Measurements from ENCODE around the gene ISL2. TPM values are rescaled to one million over a fixed set of nuclear protein-coding genes. Genes with fewer than 3 reads are reported as not detected.
"Not testable (repeated sequence)": the region's sequence is repeated elsewhere in the genome, so short reads cannot be mapped to it uniquely, and the experiment has no call there.

ISL2 gene
- polyA plus RNA-seq, 3 donors = 0.40 to 2.3 (median 0.52) TPM

DNA sequence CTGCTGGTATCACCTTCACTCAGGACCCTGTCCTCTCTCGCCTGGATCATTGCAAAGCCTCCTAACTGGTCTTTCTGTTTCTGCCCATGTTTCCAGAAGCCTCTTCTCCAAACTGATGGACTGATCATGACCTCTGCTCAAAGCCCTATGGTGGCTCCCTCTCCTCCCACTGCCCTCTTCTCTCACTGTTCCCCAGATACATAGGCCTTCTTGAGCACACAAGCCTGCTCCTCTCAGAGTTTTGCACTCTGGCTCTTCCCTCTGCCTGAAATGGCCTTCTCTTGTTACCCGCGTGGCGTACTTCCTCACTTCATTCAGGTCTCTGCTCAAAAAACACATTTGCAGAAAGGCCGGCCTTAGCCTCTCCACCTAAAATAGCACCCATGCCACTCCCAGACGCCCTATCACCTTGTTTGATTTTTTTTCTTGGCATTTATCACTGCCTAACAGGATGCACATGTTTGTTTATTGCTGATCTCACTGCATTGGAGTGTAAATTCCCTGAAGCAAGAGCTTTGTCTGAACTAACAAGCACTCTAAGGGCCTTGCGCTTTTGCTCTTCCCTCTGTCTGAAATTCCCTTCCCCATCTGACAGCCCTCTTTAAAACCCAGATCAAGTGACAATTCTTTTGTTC lies 23.9 kb upstream of the ISL2 start:
- Histone ChIP-seq H3K36me3 (replicated peaks in 1 of 2; ENCODE audit: control insufficient read depth in 1 of 2, insufficient read depth in 2 of 2, low read length in 2 of 2) (no peaks in the 10 kb centered on the region), H3K79me2 (ENCODE audit: insufficient read depth, low read length) (peaks cover 37% of the 10 kb centered on the region), H4K20me1 (ENCODE audit: insufficient read depth, low read length) (peaks cover 26% of the 10 kb centered on the region), H2AFZ (ENCODE audit: insufficient read depth, low read depth, low read length, poor library complexity, severe bottlenecking) (peak overlapping the region; percentile 17), H3K27me3 (ENCODE audit: control insufficient read depth in 2 of 2, insufficient read depth in 2 of 2, low read length in 2 of 2) (no peaks in the 10 kb centered on the region), H3K9ac (ENCODE audit: insufficient read depth, low read length, poor library complexity, severe bottlenecking) (no peak overlapping the region), H3K4me2 (replicated peaks; ENCODE audit: extremely low read depth, low read length, poor library complexity, severe bottlenecking) (no peak overlapping the region), H3K27ac (ENCODE audit: low read depth in 1 of 2, low read length in 2 of 2) (no peak overlapping the region), H3K4me3 (replicated peaks in 1 of 3; ENCODE audit: low read depth in 2 of 3, low read length in 3 of 3) (no peak overlapping the region), H3K9me3 (replicated peaks in 1 of 2; ENCODE audit: control insufficient read depth in 1 of 2, insufficient read depth in 1 of 2, low read length in 2 of 2) (no peaks in the 10 kb centered on the region), H3K4me1 (ENCODE audit: control insufficient read depth in 1 of 2, insufficient read depth in 2 of 2, low read length in 2 of 2) (peaks cover 20 to 23% of the 10 kb centered on the region in 2 donors)
- H3K4me1 Mint-ChIP-seq = peaks cover 23% of the 10 kb centered on the region
- H3K4me3 Mint-ChIP-seq = no peak overlapping the region
- 99% methylated on average over 6 of the region's 7 CpGs for whole genome bisulfite sequencing (ENCODE audit: insufficient coverage)
- no peak overlapping the region for H3K27ac Mint-ChIP-seq
- peaks cover 0 to 5% (median 0%) of the 10 kb centered on the region in 7 donors for H3K9me3 Mint-ChIP-seq
- H3K27me3 Mint-ChIP-seq (ENCODE audit: low read depth in 3 of 3) = peaks cover 4 to 7% (median 5%) of the 10 kb centered on the region in 3 donors
- H3K36me3 Mint-ChIP-seq = peaks cover 0 to 3% of the 10 kb centered on the region in 2 donors
- intact Hi-C loops (cut with micrococcal nuclease) = no loop called here
- no peak for DNase-seq
- TF ChIP-seq, protein P1, sequence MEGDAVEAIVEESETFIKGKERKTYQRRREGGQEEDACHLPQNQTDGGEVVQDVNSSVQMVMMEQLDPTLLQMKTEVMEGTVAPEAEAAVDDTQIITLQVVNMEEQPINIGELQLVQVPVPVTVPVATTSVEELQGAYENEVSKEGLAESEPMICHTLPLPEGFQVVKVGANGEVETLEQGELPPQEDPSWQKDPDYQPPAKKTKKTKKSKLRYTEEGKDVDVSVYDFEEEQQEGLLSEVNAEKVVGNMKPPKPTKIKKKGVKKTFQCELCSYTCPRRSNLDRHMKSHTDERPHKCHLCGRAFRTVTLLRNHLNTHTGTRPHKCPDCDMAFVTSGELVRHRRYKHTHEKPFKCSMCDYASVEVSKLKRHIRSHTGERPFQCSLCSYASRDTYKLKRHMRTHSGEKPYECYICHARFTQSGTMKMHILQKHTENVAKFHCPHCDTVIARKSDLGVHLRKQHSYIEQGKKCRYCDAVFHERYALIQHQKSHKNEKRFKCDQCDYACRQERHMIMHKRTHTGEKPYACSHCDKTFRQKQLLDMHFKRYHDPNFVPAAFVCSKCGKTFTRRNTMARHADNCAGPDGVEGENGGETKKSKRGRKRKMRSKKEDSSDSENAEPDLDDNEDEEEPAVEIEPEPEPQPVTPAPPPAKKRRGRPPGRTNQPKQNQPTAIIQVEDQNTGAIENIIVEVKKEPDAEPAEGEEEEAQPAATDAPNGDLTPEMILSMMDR (IDR thresholded peaks at IDR 0.05) = no peak

- H3K27ac ChIP-seq (ENCODE audit: low read depth in 1 of 2, low read length in 2 of 2); H3K4me3 ChIP-seq (replicated peaks in 1 of 3; ENCODE audit: low read depth in 2 of 3, low read length in 3 of 3); H3K9me3 ChIP-seq (replicated peaks in 1 of 2; ENCODE audit: control insufficient read depth in 1 of 2, insufficient read depth in 1 of 2, low read length in 2 of 2); H3K27me3 Mint-ChIP-seq (ENCODE audit: low read depth in 3 of 3); intact Hi-C loops (cut with micrococcal nuclease); H3K4me3 Mint-ChIP-seq; DNase-seq; H3K27me3 ChIP-seq (ENCODE audit: control insufficient read depth in 2 of 2, insufficient read depth in 2 of 2, low read length in 2 of 2); H3K36me3 Mint-ChIP-seq; H3K27ac Mint-ChIP-seq; H3K9me3 Mint-ChIP-seq; H3K36me3 ChIP-seq (replicated peaks in 1 of 2; ENCODE audit: control insufficient read depth in 1 of 2, insufficient read depth in 2 of 2, low read length in 2 of 2); H3K9ac ChIP-seq (ENCODE audit: insufficient read depth, low read length, poor library complexity, severe bottlenecking); H3K4me2 ChIP-seq (replicated peaks; ENCODE audit: extremely low read depth, low read length, poor library complexity, severe bottlenecking): not testable (repeated sequence)
- Histone ChIP-seq H4K20me1 (ENCODE audit: insufficient read depth, low read length) (peaks cover 21% of the 10 kb centered on the region), H3K4me1 (ENCODE audit: control insufficient read depth in 1 of 2, insufficient read depth in 2 of 2, low read length in 2 of 2) (peaks cover 20 to 23% of the 10 kb centered on the region in 2 donors), H2AFZ (ENCODE audit: insufficient read depth, low read depth, low read length, poor library complexity, severe bottlenecking) (peak overlapping the region; percentile 17), H3K79me2 (ENCODE audit: insufficient read depth, low read length) (peaks cover 32% of the 10 kb centered on the region)
- 95% methylated on average over 3 of the region's 4 CpGs for WGBS (ENCODE audit: insufficient coverage)
- peaks cover 21% of the 10 kb centered on the region for H3K4me1 Mint-ChIP-seq
These were observed 23.4 kb upstream of the ISL2 start for GRCh38 chr15:76313175-76313567.
